GM18499 (cell line): ENCODE measurements around the gene RREB1.

ENCODE experiments used
- ATAC-seq: cut with Tn5 transposase; IDR thresholded peaks from one replicate; pipeline ENCODE4 v1.9.1; 2021; ENCODE audit warnings: moderate number of reproducible peaks; ENCODE audit not compliant: insufficient read depth, unreplicated experiment

RREB1 gene

GRCh38 chr6:7183707-7184106, 75.9 kb downstream of the RREB1 start:
- no peak for ATAC-seq

GRCh38 chr6:7184502-7184901, 76.7 kb downstream of the RREB1 start:
- no peak for ATAC-seq

GRCh38 chr6:7185561-7185960, 77.8 kb downstream of the RREB1 start:
- no peak for ATAC-seq

GRCh38 chr6:7188492-7188891, 80.7 kb downstream of the RREB1 start:
- ATAC-seq: peak; percentile 71

- ATAC-seq: no peak
Measured at GRCh38 chr6:7189101-7189758, 81.5 kb downstream of the RREB1 start.

GRCh38 chr6:7190791-7191190, 83.0 kb downstream of the RREB1 start:
- no peak for ATAC-seq

- ATAC-seq: no peak
Measured at GRCh38 chr6:7193122-7193521, 85.4 kb downstream of the RREB1 start.

- ATAC-seq: no peak
Measured at GRCh38 chr6:7194657-7195056, 86.9 kb downstream of the RREB1 start.

GRCh38 chr6:7195339-7196018, 87.7 kb downstream of the RREB1 start:
- ATAC-seq: no peak

GRCh38 chr6:7196019-7196402, 88.2 kb downstream of the RREB1 start:
- no peak for ATAC-seq

GRCh38 chr6:7196685-7197283, 89.0 kb downstream of the RREB1 start:
- no peak for ATAC-seq

GRCh38 chr6:7197747-7198146, 90.0 kb downstream of the RREB1 start:
- no peak for ATAC-seq

- ATAC-seq: no peak
Measured at GRCh38 chr6:7198833-7199800, 91.4 kb downstream of the RREB1 start.

GRCh38 chr6:7200598-7201443, 93.1 kb downstream of the RREB1 start:
- ATAC-seq: no peak

GRCh38 chr6:7201444-7201731, 93.6 kb downstream of the RREB1 start:
- ATAC-seq: no peak

- ATAC-seq: peak; percentile 82
Measured at GRCh38 chr6:7201732-7202541, 94.2 kb downstream of the RREB1 start.

- ATAC-seq: no peak
Measured at GRCh38 chr6:7202950-7203349, 95.2 kb downstream of the RREB1 start.

- no peak for ATAC-seq
Measured at GRCh38 chr6:7203939-7204338, 96.2 kb downstream of the RREB1 start.

- no peak for ATAC-seq
Measured at GRCh38 chr6:7204726-7205125, 97.0 kb downstream of the RREB1 start.
